Right ventricle myocardium superior (tissue), 1 donor: ENCODE measurements around the gene CX3CR1. TPM values are rescaled to one million over a fixed set of nuclear protein-coding genes. Genes with fewer than 3 reads are reported as not detected.

ENCODE experiments used
- total RNA-seq: library from RNA; stranded (reverse); fragmentation: NEBNext Ultra II Directional; extraction: Animal tissue kit (Norgen Biotek cat#: 25700); gene quantifications from one replicate; pipeline ENCODE4 v1.2.1, GENCODE V29; 2021
- donor health status: DM: no; HTN: yes; CAD: no; lungs with severe emphysema.

Gene CX3CR1
- total RNA-seq, 1 donor from 2014 or later, result 1.5 TPM

Other genes starting within 250 kb of the CX3CR1 start
- gene SCN11A, start 228.1 kb downstream of the CX3CR1 start, total RNA-seq, result 0.05 TPM
- gene WDR48, start 228.0 kb downstream of the CX3CR1 start, total RNA-seq, result 33.1 TPM
- gene GORASP1, start 172.4 kb downstream of the CX3CR1 start, total RNA-seq, result 48.4 TPM
- gene TTC21A, start 172.4 kb downstream of the CX3CR1 start, total RNA-seq, result 2.0 TPM
- 11.4 TPM for gene CSRNP1, start 126.4 kb downstream of the CX3CR1 start, total RNA-seq
- gene XIRP1, start 87.4 kb downstream of the CX3CR1 start, total RNA-seq, result 249 TPM
- not detected for gene CCR8, start 49.7 kb upstream of the CX3CR1 start, total RNA-seq
- gene SLC25A38, start 103.3 kb upstream of the CX3CR1 start, total RNA-seq, result 14.4 TPM
- gene RPSA, start 126.7 kb upstream of the CX3CR1 start, total RNA-seq, result 389 TPM
- not detected for gene MOBP, start 187.6 kb upstream of the CX3CR1 start, total RNA-seq